Neuronal stem cell (in vitro differentiated cells): ENCODE measurements around the gene RXYLT1. TPM values are rescaled to one million over a fixed set of nuclear protein-coding genes. Genes with fewer than 3 reads are reported as not detected.
A peak's percentile ranks its signal among the peaks of the same experiment; 100 is the strongest.
"Not testable (repeated sequence)": the region's sequence is repeated elsewhere in the genome, so short reads cannot be mapped to it uniquely, and the experiment has no call there.

Experiments
- DNase-seq: peaks from one replicate; pipeline ENCODE4 v3.0.0-alpha.2; 2013; ENCODE audit warnings: low spot score
- H2AFZ ChIP-seq: one replicate; pipeline ENCODE4 v1.6.1; 2013; ENCODE audit warnings: mild to moderate bottlenecking, low read length, inconsistent platforms
- H2AK5ac ChIP-seq: 2 replicates; pipeline ENCODE4 v1.6.1; 2013; ENCODE audit warnings: low read depth, mild to moderate bottlenecking, inconsistent platforms, low read length, moderate library complexity, mixed read lengths
- H2BK120ac ChIP-seq: 2 replicates; pipeline ENCODE4 v1.6.1; 2013; ENCODE audit warnings: low read depth, mild to moderate bottlenecking, inconsistent platforms, low read length, moderate library complexity, mixed read lengths
- H2BK12ac ChIP-seq: one replicate; pipeline ENCODE4 v1.6.1; 2013; ENCODE audit warnings: low read length, inconsistent platforms
- H2BK15ac ChIP-seq: 2 replicates; pipeline ENCODE4 v1.6.1; 2013; ENCODE audit warnings: mild to moderate bottlenecking, low read length, inconsistent platforms, mixed read lengths
- H2BK5ac ChIP-seq: one replicate; pipeline ENCODE4 v1.6.1; 2013; ENCODE audit warnings: inconsistent platforms, mild to moderate bottlenecking, low read length, moderate library complexity
- H3K14ac ChIP-seq: one replicate; pipeline ENCODE4 v1.6.1; 2013; ENCODE audit warnings: low read length, inconsistent platforms
- H3K18ac ChIP-seq: 2 replicates; pipeline ENCODE4 v1.6.1; 2013; ENCODE audit warnings: low read length, inconsistent platforms
- H3K23ac ChIP-seq: 2 replicates; pipeline ENCODE4 v1.6.1; 2013; ENCODE audit warnings: low read depth, mild to moderate bottlenecking, mixed read lengths, low read length, inconsistent platforms; ENCODE audit not compliant: poor library complexity
- H3K27ac ChIP-seq: replicated peaks from 3 replicates; pipeline ENCODE4 v1.5.1; 2013; ENCODE audit warnings: low read length, inconsistent platforms
- H3K27me3 ChIP-seq, 3 experiments: 2 replicates each; pipeline ENCODE4 v1.6.1; 2013; ENCODE audit warnings: low read length in 3 of 3, mild to moderate bottlenecking in 2 of 3, inconsistent platforms in 1 of 3, low read depth in 1 of 3, mixed read lengths in 1 of 3, moderate library complexity in 1 of 3; ENCODE audit not compliant: control insufficient read depth in 3 of 3, insufficient read depth in 3 of 3
- H3K36me3 ChIP-seq, 2 donors: replicated peaks in 1 of 2; 2 replicates each; pipeline ENCODE4 v1.6.1; 2013; ENCODE audit warnings: low read length in 2 of 2; ENCODE audit not compliant: control insufficient read depth in 2 of 2, insufficient read depth in 2 of 2
- H3K4ac ChIP-seq: 2 replicates; pipeline ENCODE4 v1.6.1; 2013; ENCODE audit warnings: inconsistent platforms, mild to moderate bottlenecking, low read length, moderate library complexity
- H3K4me1 ChIP-seq, 2 donors: 1 replicate in 1 of 2; 2 replicates in 1 of 2; pipeline ENCODE4 v1.6.1; 2013; ENCODE audit warnings: low read length in 2 of 2, low read depth in 1 of 2; ENCODE audit not compliant: control insufficient read depth in 2 of 2, insufficient read depth in 1 of 2
- H3K4me2 ChIP-seq: one replicate; pipeline ENCODE4 v1.6.1; 2013; ENCODE audit warnings: mild to moderate bottlenecking, low read length, inconsistent platforms; ENCODE audit not compliant: insufficient read depth, poor library complexity, severe bottlenecking
- H3K4me3 ChIP-seq, 2 donors: 2 replicates each; pipeline ENCODE4 v1.5.1; 2013; ENCODE audit warnings: low read length in 2 of 2, mild to moderate bottlenecking in 2 of 2, inconsistent platforms in 1 of 2, moderate library complexity in 1 of 2
- H3K79me1 ChIP-seq: one replicate; pipeline ENCODE4 v1.6.1; 2013; ENCODE audit warnings: low read depth, mild to moderate bottlenecking, inconsistent platforms, low read length, moderate library complexity
- H3K9ac ChIP-seq: one replicate; pipeline ENCODE4 v1.6.1; 2013; ENCODE audit warnings: mild to moderate bottlenecking, low read depth, low read length, inconsistent platforms; ENCODE audit not compliant: poor library complexity
- H3K9me3 ChIP-seq, 2 donors: replicated peaks in 1 of 2; 2 replicates each; pipeline versions ENCODE3 to v1.6.1; 2013; ENCODE audit warnings: low read length in 2 of 2, mild to moderate bottlenecking in 2 of 2, inconsistent platforms in 1 of 2, low read depth in 1 of 2, mixed read lengths in 1 of 2, moderate library complexity in 1 of 2; ENCODE audit not compliant: control insufficient read depth in 2 of 2, insufficient read depth in 1 of 2
- H4K8ac ChIP-seq: one replicate; pipeline ENCODE4 v1.6.1; 2013; ENCODE audit warnings: low read depth, mild to moderate bottlenecking, inconsistent platforms, low read length, moderate library complexity
- H4K91ac ChIP-seq: one replicate; pipeline ENCODE4 v1.6.1; 2013; ENCODE audit warnings: low read length, low read depth, mild to moderate bottlenecking, inconsistent platforms; ENCODE audit not compliant: poor library complexity
- whole genome bisulfite sequencing, 2 donors: extraction: QIAGEN DNeasy Blood & Tissue Kit; methylation state at CpG; one replicate each; pipeline ENCODE4 v1.1.7; 2013; ENCODE audit warnings: missing lambda C conversion rate in 2 of 2, mixed read lengths in 1 of 2; ENCODE audit not compliant: insufficient read length in 2 of 2, insufficient replicate concordance in 1 of 2; ENCODE audit errors: extremely low coverage in 2 of 2; 5-methylcytosine and 5-hydroxymethylcytosine counted together
- polyA plus RNA-seq, 2 experiments: library from polyadenylated mRNA; stranded (reverse); fragments of 200-250 nt; gene quantifications; one replicate each; pipeline ENCODE4 v1.2.3, GENCODE V29; 2013

The RXYLT1 gene, protein sequence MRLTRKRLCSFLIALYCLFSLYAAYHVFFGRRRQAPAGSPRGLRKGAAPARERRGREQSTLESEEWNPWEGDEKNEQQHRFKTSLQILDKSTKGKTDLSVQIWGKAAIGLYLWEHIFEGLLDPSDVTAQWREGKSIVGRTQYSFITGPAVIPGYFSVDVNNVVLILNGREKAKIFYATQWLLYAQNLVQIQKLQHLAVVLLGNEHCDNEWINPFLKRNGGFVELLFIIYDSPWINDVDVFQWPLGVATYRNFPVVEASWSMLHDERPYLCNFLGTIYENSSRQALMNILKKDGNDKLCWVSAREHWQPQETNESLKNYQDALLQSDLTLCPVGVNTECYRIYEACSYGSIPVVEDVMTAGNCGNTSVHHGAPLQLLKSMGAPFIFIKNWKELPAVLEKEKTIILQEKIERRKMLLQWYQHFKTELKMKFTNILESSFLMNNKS
- polyA plus RNA-seq (2013, experiment 1 of 2): 15.5 TPM
- polyA plus RNA-seq (2013, experiment 2 of 2): 15.5 TPM

DNA sequence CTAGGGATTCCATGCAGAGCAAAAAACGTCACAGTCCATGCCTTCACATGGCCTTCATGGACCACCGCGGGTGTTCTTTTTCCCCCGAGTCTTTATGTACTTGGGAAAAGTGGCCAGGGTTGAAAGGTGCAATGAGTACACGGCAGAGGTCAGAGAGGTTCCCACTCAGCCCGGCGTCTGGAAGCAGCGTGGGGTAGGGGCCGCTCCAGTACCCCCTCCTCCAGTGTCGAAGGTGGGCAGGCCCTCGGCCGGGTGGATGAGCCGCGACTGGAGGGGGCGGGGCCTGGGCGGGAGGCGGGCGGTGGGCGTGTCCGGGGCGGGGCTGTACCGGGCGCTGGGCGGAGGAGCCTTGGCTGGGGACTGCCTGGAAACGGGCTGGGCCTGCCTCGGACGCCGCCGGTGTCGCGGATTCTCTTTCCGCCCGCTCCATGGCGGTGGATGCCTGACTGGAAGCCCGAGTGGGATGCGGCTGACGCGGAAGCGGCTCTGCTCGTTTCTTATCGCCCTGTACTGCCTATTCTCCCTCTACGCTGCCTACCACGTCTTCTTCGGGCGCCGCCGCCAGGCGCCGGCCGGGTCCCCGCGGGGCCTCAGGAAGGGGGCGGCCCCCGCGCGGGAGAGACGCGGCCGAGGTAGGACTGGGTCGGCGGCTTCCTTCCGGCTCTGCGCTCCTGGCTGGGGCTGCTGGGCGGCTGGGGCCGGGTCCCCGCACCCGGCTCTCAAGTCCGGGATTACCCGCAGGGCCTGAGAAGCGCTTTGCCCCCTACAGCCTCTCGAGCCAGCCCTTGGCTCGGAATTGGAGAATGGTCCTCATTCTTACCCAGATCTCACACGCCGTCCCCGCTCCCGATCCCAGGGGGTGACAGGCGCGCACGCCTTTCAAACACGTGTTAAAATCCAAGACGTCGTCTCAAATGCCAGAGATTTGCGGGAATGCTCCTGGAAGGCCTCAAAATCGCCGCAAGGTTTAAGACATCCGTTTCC lies at the start of gene RXYLT1:
Gene RXYLT1, plus strand, starts transcription at position 412 of the 984 bp plus-strand sequence. Its CDS starts 52 bp downstream, at position 464.
- Histone ChIP-seq H3K23ac (peak within 1 kb of the TSS; percentile 99), H3K4me3 (peak within 1 kb of the TSS; percentile 88 to 100), H3K27me3 (peaks cover 0 to 22% (median 0%) of the 10 kb centered on the region in 3 experiments), H3K4me1 (peaks cover 0 to 3% of the 10 kb centered on the region in 2 donors), H2BK5ac (peak within 1 kb of the TSS; percentile 87), H3K27ac (peak within 1 kb of the TSS; percentile 90), H3K18ac (peak within 1 kb of the TSS; percentile 98), H3K9ac (peak within 1 kb of the TSS; percentile 90), H2BK120ac (no peak within 1 kb of the TSS), H2BK15ac (peak within 1 kb of the TSS; percentile 67), H3K36me3 (peaks cover 0 to 35% of the 10 kb centered on the region in 2 donors), H4K91ac (no peak within 1 kb of the TSS), H3K9me3 (no peaks in the 10 kb centered on the region), H3K79me1 (no peaks in the 10 kb centered on the region), H2BK12ac (no peak within 1 kb of the TSS), H2AFZ (peak within 1 kb of the TSS; percentile 98), H3K14ac (peak within 1 kb of the TSS; percentile 76), H4K8ac (no peak within 1 kb of the TSS), H3K4me2 (peak within 1 kb of the TSS; percentile 53), H2AK5ac (no peak within 1 kb of the TSS), H3K4ac (no peak within 1 kb of the TSS)
- peak; percentile 75 for DNase-seq
- no CpG with 5 or more reads among the region's 86 CpGs for WGBS, 2 donors

DNA sequence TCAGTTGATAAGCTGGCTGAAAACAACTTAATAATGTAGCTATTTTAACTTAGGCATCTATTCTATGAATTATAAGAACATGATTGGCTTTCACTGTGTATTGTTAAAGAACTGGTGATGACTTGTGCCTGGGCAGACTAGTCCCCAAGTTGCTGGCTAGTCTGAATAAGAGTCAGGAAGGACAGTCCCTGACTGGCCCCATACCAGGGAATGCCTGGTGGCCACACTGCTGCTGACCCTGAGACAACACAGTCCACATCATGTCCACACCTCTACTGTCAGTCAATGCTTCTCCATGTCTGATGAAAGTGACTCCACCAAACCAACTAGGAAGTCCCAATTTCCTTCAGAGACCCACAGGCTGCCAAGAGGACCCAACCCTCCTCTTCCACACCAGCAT lies 46.9 kb upstream of the RXYLT1 start:
- not testable (repeated sequence) for H2BK120ac ChIP-seq, H3K36me3 ChIP-seq, H2BK5ac ChIP-seq, H2AFZ ChIP-seq, H2AK5ac ChIP-seq, H2BK15ac ChIP-seq, H4K8ac ChIP-seq, H3K79me1 ChIP-seq, H3K4ac ChIP-seq, H3K27ac ChIP-seq, H4K91ac ChIP-seq, DNase-seq, H3K4me2 ChIP-seq, H3K14ac ChIP-seq, H3K4me1 ChIP-seq, H3K18ac ChIP-seq, H2BK12ac ChIP-seq, H3K4me3 ChIP-seq, H3K23ac ChIP-seq, H3K9me3 ChIP-seq, H3K27me3 ChIP-seq, H3K9ac ChIP-seq

DNA sequence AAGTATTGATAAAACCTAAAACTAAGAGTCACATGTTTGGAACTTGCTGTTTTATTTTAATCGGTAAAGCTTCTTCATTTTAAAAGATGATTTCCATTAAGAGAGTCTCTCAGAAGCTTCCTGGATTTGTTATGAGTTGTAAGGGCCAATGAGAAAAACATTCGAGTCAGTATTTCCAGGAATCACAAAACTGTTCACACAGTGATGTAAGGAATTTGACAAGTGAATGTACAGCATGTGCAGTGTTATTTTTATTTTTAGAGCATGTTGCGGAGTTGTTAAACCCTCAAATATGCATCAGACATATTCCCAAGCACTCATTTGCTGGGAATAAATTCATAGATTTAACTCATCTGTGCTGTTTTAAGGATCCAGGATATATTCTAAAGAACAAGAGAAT lies 46.1 kb upstream of the RXYLT1 start:
- H2BK120ac ChIP-seq, H2AK5ac ChIP-seq, H4K91ac ChIP-seq, H2AFZ ChIP-seq, H2BK12ac ChIP-seq, H3K27ac ChIP-seq, H3K18ac ChIP-seq, H3K4me2 ChIP-seq, H3K36me3 ChIP-seq, H3K23ac ChIP-seq, H3K4me1 ChIP-seq, H3K4me3 ChIP-seq, H3K9ac ChIP-seq, H3K27me3 ChIP-seq, H2BK5ac ChIP-seq, H3K79me1 ChIP-seq, H4K8ac ChIP-seq, H3K4ac ChIP-seq, H3K9me3 ChIP-seq, DNase-seq, H3K14ac ChIP-seq, H2BK15ac ChIP-seq: not testable (repeated sequence)
- WGBS, 2 donors: no CpG with 5 or more reads among the region's 3 CpGs

DNA sequence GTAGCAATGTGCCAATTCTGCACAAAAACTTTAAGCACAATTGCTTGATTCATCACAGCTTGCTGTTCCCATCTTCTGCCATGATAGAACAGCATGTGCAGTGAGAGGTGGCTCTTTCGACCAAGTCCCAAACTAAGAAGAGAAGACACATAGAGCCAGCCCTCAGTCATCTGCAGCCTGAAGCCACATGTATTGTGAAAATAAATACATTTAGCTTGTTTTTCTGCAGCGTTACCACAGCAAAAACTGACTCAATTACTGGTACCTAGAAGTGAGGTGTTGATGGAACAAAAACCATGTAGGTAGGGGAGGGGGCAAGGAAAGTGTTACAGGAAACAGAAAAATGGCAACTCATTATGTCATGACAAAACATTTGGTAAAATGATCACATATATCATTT lies 39.2 kb upstream of the RXYLT1 start:
- not testable (repeated sequence) for DNase-seq, H3K4ac ChIP-seq, H3K14ac ChIP-seq, H3K9ac ChIP-seq, H3K4me3 ChIP-seq, H3K9me3 ChIP-seq, H4K8ac ChIP-seq, H2BK15ac ChIP-seq, H2BK5ac ChIP-seq, H3K18ac ChIP-seq, H2BK120ac ChIP-seq, H3K4me1 ChIP-seq, H3K36me3 ChIP-seq, H2AK5ac ChIP-seq, H3K23ac ChIP-seq, H4K91ac ChIP-seq, H2BK12ac ChIP-seq, H2AFZ ChIP-seq, H3K27ac ChIP-seq, H3K27me3 ChIP-seq, H3K4me2 ChIP-seq, H3K79me1 ChIP-seq
- no CpG with 5 or more reads among the region's 2 CpGs for WGBS, 2 donors
